Heart right ventricle (tissue), 16 donors: ENCODE measurements around the gene KLHDC8B. TPM values are rescaled to one million over a fixed set of nuclear protein-coding genes. Genes with fewer than 3 reads are reported as not detected.
"Not testable (repeated sequence)": the region's sequence is repeated elsewhere in the genome, so short reads cannot be mapped to it uniquely, and the experiment has no call there.

Source experiments
- ATAC-seq, 8 donors: fragments of 200-7000 bp; cut with Tn5 transposase; one replicate each; pipeline ENCODE4 v1.9.1; 2020; ENCODE audit warnings: mild to moderate bottlenecking in 8 of 8, moderate library complexity in 8 of 8, moderate number of reproducible peaks in 1 of 8
- DNase-seq, 2 donors: peaks; one replicate each; pipeline ENCODE4 v3.0.0-alpha.2; 2020
- H3K27ac ChIP-seq, 10 donors: fragments of 200-600 bp; sonication (generic) in 2 of 10; one replicate each; pipeline versions ENCODE4 v1.5.0 to v1.8.0; 2020 to 2022; ENCODE audit warnings: mild to moderate bottlenecking in 3 of 10
- H3K27me3 ChIP-seq, 7 donors: fragments of 200-600 bp; one replicate each; pipeline ENCODE4 v1.8.0; 2021 to 2022; ENCODE audit warnings: mild to moderate bottlenecking in 2 of 7
- H3K36me3 ChIP-seq, 9 donors: fragments of 200-600 bp; sonication (generic) in 1 of 9; one replicate each; pipeline versions ENCODE4 v1.5.0 to v1.8.0; 2020 to 2022; ENCODE audit warnings: mild to moderate bottlenecking in 2 of 9
- H3K4me1 ChIP-seq, 9 donors: fragments of 200-600 bp; sonication (generic) in 1 of 9; one replicate each; pipeline versions ENCODE4 v1.5.0 to v1.8.0; 2020 to 2022; ENCODE audit warnings: mild to moderate bottlenecking in 4 of 9
- H3K4me3 ChIP-seq, 10 donors: fragments of 200-600 bp; sonication (generic) in 2 of 10; one replicate each; pipeline versions ENCODE4 v1.5.0 to v1.8.0; 2020 to 2022; ENCODE audit warnings: mild to moderate bottlenecking in 7 of 10, moderate library complexity in 2 of 10
- H3K9me3 ChIP-seq, 11 donors: fragments of 200-600 bp in 10 of 11; sonication (generic) in 2 of 11; one replicate each; pipeline versions ENCODE4 v1.5.0 to v1.8.0; 2013 to 2022; ENCODE audit warnings: mild to moderate bottlenecking in 2 of 11, control low read depth in 1 of 11, moderate library complexity in 1 of 11
- WGBS, 2 donors: extraction: QIAGEN DNeasy Blood & Tissue Kit; methylation state at CpG; one replicate each; pipeline ENCODE4 v1.1.7; 2013; ENCODE audit warnings: inconsistent platforms in 1 of 2; 5-methylcytosine and 5-hydroxymethylcytosine counted together
- intact Hi-C, 10 donors: fragments of 100-400 bp; cut with DNase I; formaldehyde crosslinking; loops; one replicate each; pipeline versions ENCODE4 v1.11.1 to v1.14.2; 2022
- polyA plus RNA-seq, 2 donors: library from polyadenylated mRNA; stranded (reverse); fragments of 200-250 nt; gene quantifications; one replicate each; pipeline ENCODE4 v1.2.3, GENCODE V29; 2013
- total RNA-seq, 10 donors: library from RNA; stranded (reverse); fragmentation: NEBNext Ultra II Directional in 3 of 10; extraction: Animal tissue kit (Norgen Biotek cat#: 25700) in 3 of 10; gene quantifications; one replicate each; pipeline versions ENCODE4 v1.2.1 to v1.2.4, GENCODE V29; 2021 to 2023
- TF ChIP-seq, protein P1 (sequence below), 9 donors: fragments of 200-600 bp; sonication (generic) in 2 of 9; IDR thresholded peaks; one replicate each; pipeline versions ENCODE4 v1.5.0 to v1.8.0; 2021 to 2022; ENCODE audit warnings: antibody characterized with exemption in 9 of 9, mild to moderate bottlenecking in 5 of 9, moderate library complexity in 1 of 9
- donor health status: Arrhythmogenic right ventricular cardiomyopathy.
- donor health status: ischemic (EF 13 %, LVEDD 7.1; RV severe dilation, severe dysfunction).
- donor health status: healthy with polysubstance abuse.
- donor health status: DM: no; HTN: yes; CAD: no.
- donor health status: DM: no; HTN: no; CAD: no.
- donor health status: ischemic (EF 25% LVEDD 6.9; RV normal size, moderate dysfunction).
- donor health status: ischemic (EF 25% LVEDD 5.7; RV mildly dilated, moderate dysfunction).
- donor health status: healthy.
- donor health status: DM: yes; HTN: yes; CAD: no.
- donor health status: Ischemic cardiomyopathy.
- donor health status: ischemic (EF 35%, LVEDD 5.7; RV mildly dilated, moderate dysfunction).
- donor health status: nonischemic (EF 11% LVEDD 7.7; RV severe dilation, severe dysfunction).
- donor health status: DM: yes; HTN: yes; CAD: no.
- donor health status: PGD.
- donor health status: ischemic (EF 29% LVEDD 5.4; RV normal size, mild dysfunction).
- donor health status: nonischemic (EF 23%, LVEDD 6.1; RV moderate dilation, normal function).

The KLHDC8B gene
- total and polyA plus RNA-seq, 12 donors = 56.2 to 190 (median 117) TPM

DNA sequence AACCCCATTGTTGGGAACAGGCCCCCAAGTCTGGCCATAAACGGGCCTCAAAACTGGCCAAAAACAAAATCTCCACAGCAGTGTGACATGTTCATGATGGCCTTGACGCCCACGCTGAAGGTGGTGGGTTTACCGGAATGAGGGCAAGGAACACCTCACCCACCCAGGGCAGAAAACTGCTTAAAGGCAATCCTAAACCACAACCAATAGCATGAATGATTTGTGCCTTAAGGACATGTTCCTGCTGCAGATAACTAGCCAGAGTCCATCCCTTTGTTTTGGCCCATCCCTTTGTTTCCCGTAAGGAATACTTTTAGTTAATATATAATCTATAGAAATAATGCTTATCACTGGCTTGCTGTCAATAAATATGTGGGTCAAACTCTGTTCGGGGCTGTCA, 47.7 kb downstream of the KLHDC8B start:
- intact Hi-C loops = loop anchor here in 1 of 10 donors (5.0 kb wide), 2 partner anchors 47 to 58 kb away; partner anchors contain the start of genes C3orf62 and KLHDC8B
- WGBS, 2 donors = 94 to 96% methylated on average over 6 of the region's 6 CpGs

DNA sequence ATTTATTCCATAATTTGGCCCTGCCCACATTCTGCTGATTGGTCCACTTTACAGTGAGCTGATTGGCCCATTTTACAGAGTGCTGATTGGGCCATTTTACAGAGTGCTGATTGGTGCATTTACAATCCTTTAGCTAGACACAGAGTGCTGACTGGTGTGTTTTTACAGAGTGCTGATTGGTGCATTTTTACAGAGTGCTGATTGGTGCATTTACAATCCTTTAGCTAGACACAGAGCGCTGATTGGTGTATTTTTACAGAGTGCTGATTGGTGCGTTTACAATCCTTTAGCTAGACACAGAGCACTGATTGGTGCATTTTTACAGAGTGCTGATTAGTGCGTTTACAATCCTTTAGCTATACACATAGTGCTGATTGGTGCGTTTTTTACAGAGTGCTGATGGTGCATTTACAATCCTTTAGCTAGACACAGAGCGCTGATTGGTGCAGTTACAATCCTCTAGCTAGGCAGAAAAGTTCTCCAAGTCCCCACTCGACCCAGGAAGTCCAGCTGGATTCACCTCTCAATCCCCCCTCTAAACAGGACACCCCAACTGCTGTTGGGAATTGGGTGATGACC, 49.7 kb downstream of the KLHDC8B start:
- not testable (repeated sequence) for H3K9me3 ChIP-seq, H3K27me3 ChIP-seq, H3K36me3 ChIP-seq, H3K4me3 ChIP-seq, ATAC-seq, DNase-seq, H3K27ac ChIP-seq
- H3K4me1 ChIP-seq = peaks cover 6 to 23% (median 18%) of the 10 kb centered on the region in 9 donors
- intact Hi-C loops = loop anchor here in 1 of 10 donors (5.0 kb wide), 1 partner anchor 89 kb away; the partner anchor contains the start of gene LAMB2
- WGBS, 2 donors = 92 to 95% methylated on average over 6 of the region's 6 CpGs

More for the DNA sequence above, 47.7 kb downstream of the KLHDC8B start:
- H3K36me3 ChIP-seq = peaks cover 0 to 5% (median 0%) of the 10 kb centered on the region in 9 donors
- H3K27me3 ChIP-seq = no peaks in the 10 kb centered on the region
- H3K9me3 ChIP-seq = peaks cover 0 to 8% (median 0%) of the 10 kb centered on the region in 11 donors
- ATAC-seq = peak in 1 of 8 donors; percentile 36
- DNase-seq = no peak
- H3K27ac ChIP-seq = peak overlapping the region; percentile 41 to 89 (median 83)
- H3K4me1 ChIP-seq = peaks cover 6 to 24% (median 18%) of the 10 kb centered on the region in 9 donors
- TF ChIP-seq, protein P1, sequence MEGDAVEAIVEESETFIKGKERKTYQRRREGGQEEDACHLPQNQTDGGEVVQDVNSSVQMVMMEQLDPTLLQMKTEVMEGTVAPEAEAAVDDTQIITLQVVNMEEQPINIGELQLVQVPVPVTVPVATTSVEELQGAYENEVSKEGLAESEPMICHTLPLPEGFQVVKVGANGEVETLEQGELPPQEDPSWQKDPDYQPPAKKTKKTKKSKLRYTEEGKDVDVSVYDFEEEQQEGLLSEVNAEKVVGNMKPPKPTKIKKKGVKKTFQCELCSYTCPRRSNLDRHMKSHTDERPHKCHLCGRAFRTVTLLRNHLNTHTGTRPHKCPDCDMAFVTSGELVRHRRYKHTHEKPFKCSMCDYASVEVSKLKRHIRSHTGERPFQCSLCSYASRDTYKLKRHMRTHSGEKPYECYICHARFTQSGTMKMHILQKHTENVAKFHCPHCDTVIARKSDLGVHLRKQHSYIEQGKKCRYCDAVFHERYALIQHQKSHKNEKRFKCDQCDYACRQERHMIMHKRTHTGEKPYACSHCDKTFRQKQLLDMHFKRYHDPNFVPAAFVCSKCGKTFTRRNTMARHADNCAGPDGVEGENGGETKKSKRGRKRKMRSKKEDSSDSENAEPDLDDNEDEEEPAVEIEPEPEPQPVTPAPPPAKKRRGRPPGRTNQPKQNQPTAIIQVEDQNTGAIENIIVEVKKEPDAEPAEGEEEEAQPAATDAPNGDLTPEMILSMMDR (IDR thresholded peaks at IDR 0.05) = no peak
- no peak overlapping the region for H3K4me3 ChIP-seq

DNA sequence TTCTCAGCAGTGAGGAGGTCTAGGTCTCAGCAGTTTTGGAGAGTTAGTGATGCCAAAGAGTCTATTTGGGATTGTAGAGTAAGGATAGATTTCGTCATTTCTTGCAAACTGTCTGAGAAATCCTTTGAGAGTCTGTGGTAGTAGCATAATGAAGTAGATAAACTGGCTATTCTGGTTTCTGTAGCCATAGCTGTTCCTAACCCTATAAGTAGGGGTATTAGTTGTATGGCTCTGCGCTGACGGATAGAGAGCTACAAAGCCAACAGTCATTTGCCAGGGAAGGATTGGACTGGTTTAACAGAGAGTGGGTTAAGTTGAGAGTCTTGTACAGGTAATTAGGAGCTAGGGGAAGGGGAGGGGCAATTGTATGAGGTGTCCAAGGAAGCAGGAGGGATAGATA, 50.6 kb downstream of the KLHDC8B start:
- intact Hi-C loops = loop anchor here in 1 of 10 donors (5.0 kb wide), 1 partner anchor 90 kb away; the partner anchor contains the start of gene LAMB2
- Histone ChIP-seq H3K27ac (no peak overlapping the region), H3K36me3 (peaks cover 0 to 5% (median 0%) of the 10 kb centered on the region in 9 donors), H3K9me3 (peaks cover 0 to 14% (median under 1%) of the 10 kb centered on the region in 11 donors), H3K4me1 (peaks cover 6 to 23% (median 18%) of the 10 kb centered on the region in 9 donors), H3K4me3 (no peak overlapping the region), H3K27me3 (no peaks in the 10 kb centered on the region)
- TF ChIP-seq, protein P1 (IDR thresholded peaks at IDR 0.05) = no peak
- ATAC-seq (no peak), DNase-seq (no peak)
- 94 to 96% methylated on average over 3 of the region's 3 CpGs for WGBS, 2 donors

Other genes starting within 250 kb of the KLHDC8B start
- 10 to 100 TPM; 23.8 to 41.7 (median 30.8) TPM for gene P4HTM, start 181.4 kb upstream of the KLHDC8B start, total RNA-seq
- 10 to 100 TPM; 25.8 to 30.9 TPM for gene P4HTM, start 181.4 kb upstream of the KLHDC8B start, polyA plus RNA-seq
- 10 to 100 TPM; 70.4 to 98.8 (median 76.5) TPM for gene WDR6, start 164.2 kb upstream of the KLHDC8B start, total RNA-seq
- 100 to 1,000 TPM in 1 of 2 donors, 10 to 100 TPM in 1; 77.5 to 126 TPM for gene WDR6, start 164.2 kb upstream of the KLHDC8B start, polyA plus RNA-seq
- 10 to 100 TPM in 8 of 10 donors, 1 to 10 TPM in 2; 7.6 to 17.8 (median 13.9) TPM for gene DALRD3, start 153.0 kb upstream of the KLHDC8B start, total RNA-seq
- gene DALRD3, start 153.0 kb upstream of the KLHDC8B start, polyA plus RNA-seq = 10 to 100 TPM; 15.2 to 16.1 TPM
- 100 to 1,000 TPM; 154 to 186 (median 167) TPM for gene NDUFAF3, start 149.5 kb upstream of the KLHDC8B start, total RNA-seq
- 100 to 1,000 TPM; 184 to 280 TPM for gene NDUFAF3, start 149.5 kb upstream of the KLHDC8B start, polyA plus RNA-seq
- gene IMPDH2, start 142.2 kb upstream of the KLHDC8B start, total RNA-seq = 10 to 100 TPM; 40.7 to 70.3 (median 58.4) TPM
- gene IMPDH2, start 142.2 kb upstream of the KLHDC8B start, polyA plus RNA-seq = 100 to 1,000 TPM in 1 of 2 donors, 10 to 100 TPM in 1; 84.0 to 105 TPM
- 10 to 100 TPM; 54.5 to 72.5 (median 58.7) TPM for gene QRICH1, start 77.5 kb upstream of the KLHDC8B start, total RNA-seq
- gene QRICH1, start 77.5 kb upstream of the KLHDC8B start, polyA plus RNA-seq = 10 to 100 TPM; 21.1 to 34.2 TPM
- 100 to 1,000 TPM; 173 to 265 (median 206) TPM for gene QARS1, start 66.8 kb upstream of the KLHDC8B start, total RNA-seq
- gene QARS1, start 66.8 kb upstream of the KLHDC8B start, polyA plus RNA-seq = 100 to 1,000 TPM; 120 to 369 TPM
- 10 to 100 TPM; 47.5 to 78.1 (median 62.5) TPM for gene USP19, start 50.8 kb upstream of the KLHDC8B start, total RNA-seq
- gene USP19, start 50.8 kb upstream of the KLHDC8B start, polyA plus RNA-seq = 10 to 100 TPM; 18.1 to 20.2 TPM
- 100 to 1,000 TPM; 575 to 961 (median 776) TPM for gene LAMB2, start 38.5 kb upstream of the KLHDC8B start, total RNA-seq
- 1,000 to 10,000 TPM in 1 of 2 donors, 100 to 1,000 TPM in 1; 423 to 1,204 TPM for gene LAMB2, start 38.5 kb upstream of the KLHDC8B start, polyA plus RNA-seq
- gene CCDC71, start 5.3 kb upstream of the KLHDC8B start, total RNA-seq = 10 to 100 TPM; 10.4 to 16.9 (median 12.3) TPM
- gene CCDC71, start 5.3 kb upstream of the KLHDC8B start, polyA plus RNA-seq = 10 to 100 TPM in 1 of 2 donors, 1 to 10 TPM in 1; 7.2 to 16.3 TPM
- 1 to 10 TPM; 2.3 to 4.1 (median 2.8) TPM for gene C3orf62, start 105.6 kb downstream of the KLHDC8B start, total RNA-seq
- gene C3orf62, start 105.6 kb downstream of the KLHDC8B start, polyA plus RNA-seq = 1 to 10 TPM; 2.4 to 9.1 TPM
- 10 to 100 TPM; 35.4 to 48.3 (median 43.5) TPM for gene USP4, start 168.5 kb downstream of the KLHDC8B start, total RNA-seq
- 10 to 100 TPM; 19.9 to 52.4 TPM for gene USP4, start 168.5 kb downstream of the KLHDC8B start, polyA plus RNA-seq
- 100 to 1,000 TPM in 5 of 10 donors, 10 to 100 TPM in 5; 85.2 to 223 (median 102) TPM for gene GPX1, start 186.8 kb downstream of the KLHDC8B start, total RNA-seq
- 100 to 1,000 TPM; 203 to 267 TPM for gene GPX1, start 186.8 kb downstream of the KLHDC8B start, polyA plus RNA-seq
- 100 to 1,000 TPM; 226 to 335 (median 250) TPM for gene RHOA, start 240.4 kb downstream of the KLHDC8B start, total RNA-seq
- gene RHOA, start 240.4 kb downstream of the KLHDC8B start, polyA plus RNA-seq = 100 to 1,000 TPM; 139 to 291 TPM
- 10 to 100 TPM; 13.9 to 22.6 (median 17.6) TPM for gene TCTA, start 240.8 kb downstream of the KLHDC8B start, total RNA-seq
- 10 to 100 TPM; 16.5 to 19.0 TPM for gene TCTA, start 240.8 kb downstream of the KLHDC8B start, polyA plus RNA-seq